Measurements from ENCODE around the gene C11orf91.

The C11orf91 gene

DNA sequence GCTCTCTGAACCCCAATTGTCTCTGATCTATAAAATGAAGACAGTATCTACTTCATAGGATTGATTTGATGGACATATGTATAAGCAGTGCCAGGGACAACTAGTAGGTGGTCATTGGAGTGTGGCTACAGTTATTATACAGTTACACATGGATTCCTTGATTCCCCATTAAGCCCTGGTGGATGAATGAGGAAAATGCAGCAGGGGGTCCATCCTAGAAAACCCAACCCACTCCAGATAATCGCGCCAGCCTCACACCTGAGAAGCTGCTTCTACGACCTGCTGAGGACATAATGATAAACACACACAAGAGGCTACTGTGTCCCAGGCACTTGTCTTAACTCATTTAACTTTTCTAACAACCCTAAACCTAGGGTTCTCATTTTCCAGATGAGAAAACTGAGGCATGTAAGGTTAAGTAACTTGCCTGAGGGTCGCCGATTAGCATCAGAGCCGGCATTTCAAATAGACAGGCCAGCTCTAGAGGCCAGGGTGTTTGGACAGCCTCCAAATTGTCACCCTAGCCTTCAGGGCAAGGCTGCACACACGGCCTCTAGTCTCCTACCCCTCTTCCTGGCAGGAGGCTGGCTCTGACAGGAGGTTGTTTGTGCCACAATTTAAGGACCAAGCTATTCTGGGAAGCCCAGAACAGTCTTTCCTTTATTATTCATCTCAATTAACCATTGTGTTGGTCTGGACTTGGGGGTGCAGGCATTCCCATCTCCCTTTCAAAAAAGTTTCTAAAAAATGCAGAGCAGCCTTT lies 3.8 kb upstream of the C11orf91 start:
- Histone ChIP-seq H3K27me3 (no peaks in the 10 kb centered on the region), H3K36me3 (peaks cover 8% of the 10 kb centered on the region), H3K4me3 (ENCODE audit: low read depth in 1 of 2, low read length in 1 of 2) (no peak overlapping the region), H3K27ac (no peak overlapping the region), H3K9me3 (no peaks in the 10 kb centered on the region), H3K4me1 (ENCODE audit: control insufficient read depth in 1 of 2, insufficient read depth in 1 of 2, low read depth in 1 of 2, low read length in 1 of 2) (peaks cover 58 to 59% of the 10 kb centered on the region in 2 experiments)
- TF ChIP-seq, protein P1, sequence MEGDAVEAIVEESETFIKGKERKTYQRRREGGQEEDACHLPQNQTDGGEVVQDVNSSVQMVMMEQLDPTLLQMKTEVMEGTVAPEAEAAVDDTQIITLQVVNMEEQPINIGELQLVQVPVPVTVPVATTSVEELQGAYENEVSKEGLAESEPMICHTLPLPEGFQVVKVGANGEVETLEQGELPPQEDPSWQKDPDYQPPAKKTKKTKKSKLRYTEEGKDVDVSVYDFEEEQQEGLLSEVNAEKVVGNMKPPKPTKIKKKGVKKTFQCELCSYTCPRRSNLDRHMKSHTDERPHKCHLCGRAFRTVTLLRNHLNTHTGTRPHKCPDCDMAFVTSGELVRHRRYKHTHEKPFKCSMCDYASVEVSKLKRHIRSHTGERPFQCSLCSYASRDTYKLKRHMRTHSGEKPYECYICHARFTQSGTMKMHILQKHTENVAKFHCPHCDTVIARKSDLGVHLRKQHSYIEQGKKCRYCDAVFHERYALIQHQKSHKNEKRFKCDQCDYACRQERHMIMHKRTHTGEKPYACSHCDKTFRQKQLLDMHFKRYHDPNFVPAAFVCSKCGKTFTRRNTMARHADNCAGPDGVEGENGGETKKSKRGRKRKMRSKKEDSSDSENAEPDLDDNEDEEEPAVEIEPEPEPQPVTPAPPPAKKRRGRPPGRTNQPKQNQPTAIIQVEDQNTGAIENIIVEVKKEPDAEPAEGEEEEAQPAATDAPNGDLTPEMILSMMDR (IDR thresholded peaks at IDR 0.05): no peak

DNA sequence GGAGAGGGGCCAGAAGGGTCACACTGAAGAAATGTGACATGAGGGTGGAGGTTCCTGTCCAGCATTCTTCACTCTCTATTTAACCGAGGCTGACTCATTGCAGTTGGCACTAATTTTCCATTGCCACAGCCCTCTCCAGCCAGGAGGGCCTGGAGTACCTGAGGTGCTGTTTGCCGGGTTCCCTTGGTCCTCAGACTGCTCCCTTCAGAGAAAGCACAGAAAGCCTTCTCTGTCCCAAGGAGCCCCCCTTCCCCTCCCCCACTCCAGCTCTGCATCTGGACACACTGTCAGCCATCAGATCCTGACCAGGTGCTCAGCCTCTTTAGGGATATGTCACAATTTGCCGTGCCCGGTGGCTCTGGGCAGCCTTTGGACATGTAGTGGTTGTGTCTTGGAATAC lies 3.2 kb upstream of the C11orf91 start:
- H3K36me3 ChIP-seq: peaks cover 1% of the 10 kb centered on the region
- H3K4me1 ChIP-seq (ENCODE audit: control insufficient read depth in 1 of 2, insufficient read depth in 1 of 2, low read depth in 1 of 2, low read length in 1 of 2): peaks cover 65% of the 10 kb centered on the region in 2 experiments
- H3K27ac ChIP-seq: no peak overlapping the region
- H3K27me3 ChIP-seq: no peaks in the 10 kb centered on the region
- no peaks in the 10 kb centered on the region for H3K9me3 ChIP-seq
- H3K4me3 ChIP-seq (ENCODE audit: low read depth in 1 of 2, low read length in 1 of 2): no peak overlapping the region
- TF ChIP-seq, protein P1 (IDR thresholded peaks at IDR 0.05): no peak

DNA sequence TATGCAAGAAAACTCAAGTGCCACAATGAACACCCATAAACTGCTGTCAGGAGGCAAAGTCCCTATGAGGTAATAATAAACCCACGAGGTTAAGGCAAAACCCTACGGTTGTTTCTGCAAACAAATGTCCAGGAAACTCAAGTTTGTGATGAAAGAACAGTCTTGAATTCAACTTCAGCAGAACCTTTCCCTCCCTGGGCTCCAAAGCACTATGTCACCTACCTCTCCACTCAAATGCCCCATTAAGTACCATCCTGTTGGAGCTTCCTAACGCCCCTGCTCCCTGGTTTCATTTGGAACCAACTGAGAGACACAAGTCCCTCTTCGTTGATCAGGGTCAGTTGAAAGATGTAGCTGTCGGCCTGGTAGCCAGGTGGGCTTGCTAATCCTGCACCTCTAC lies 2.6 kb upstream of the C11orf91 start:
- H3K4me3 ChIP-seq (ENCODE audit: low read depth in 1 of 2, low read length in 1 of 2): no peak overlapping the region
- H3K4me1 ChIP-seq (ENCODE audit: control insufficient read depth in 1 of 2, insufficient read depth in 1 of 2, low read depth in 1 of 2, low read length in 1 of 2): peaks cover 66 to 67% of the 10 kb centered on the region in 2 experiments
- peak overlapping the region; percentile 17 for H3K27ac ChIP-seq
- TF ChIP-seq, protein P1 (IDR thresholded peaks at IDR 0.05): no peak
- no peaks in the 10 kb centered on the region for H3K36me3 ChIP-seq
- H3K27me3 ChIP-seq: no peaks in the 10 kb centered on the region
- no peaks in the 10 kb centered on the region for H3K9me3 ChIP-seq

DNA sequence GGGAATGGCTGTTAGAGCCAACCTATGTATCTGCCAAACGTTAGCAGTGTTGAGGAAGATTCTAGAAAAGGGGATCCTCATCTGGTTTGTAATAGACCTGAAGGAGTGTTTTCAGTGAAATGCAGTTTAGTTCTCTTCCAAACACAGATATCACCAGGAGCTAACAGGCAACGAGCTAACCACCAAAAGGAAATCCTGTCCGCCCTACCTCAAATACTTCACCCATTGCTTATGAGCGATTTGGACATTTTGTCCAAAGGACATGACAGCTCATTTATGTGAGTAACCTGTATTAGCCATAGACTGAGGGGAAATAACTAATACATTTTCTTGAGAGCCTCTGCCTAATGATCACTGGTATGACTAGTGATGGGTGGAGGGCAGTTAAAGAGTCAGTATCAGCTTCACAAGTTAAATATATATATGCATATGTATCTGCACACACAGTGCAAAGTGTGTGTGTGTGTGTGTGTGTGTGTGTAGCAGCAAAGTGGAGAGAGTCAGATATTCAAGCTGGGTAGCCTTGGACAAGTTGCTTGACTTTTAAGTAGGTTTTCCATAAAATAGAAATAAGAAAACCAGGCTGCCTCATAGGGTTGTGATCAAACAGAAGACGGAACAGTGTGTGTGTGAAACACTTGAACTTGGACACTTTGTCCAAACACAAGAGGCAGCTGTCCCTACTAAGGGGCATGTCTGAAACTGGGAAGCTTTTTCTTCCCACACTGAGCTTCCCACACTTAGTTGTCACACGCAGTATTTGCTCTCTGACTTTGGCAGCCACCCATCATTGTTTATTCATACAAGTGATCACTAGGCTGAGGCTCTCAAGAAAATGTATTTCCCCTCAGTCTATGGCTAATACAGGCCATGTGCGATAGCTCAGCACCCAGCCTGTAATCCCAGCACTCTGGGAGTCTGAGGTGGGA lies 940 bp upstream of the C11orf91 start:
- Histone ChIP-seq H3K36me3 (no peaks in the 10 kb centered on the region), H3K27ac (peak overlapping the region; percentile 65), H3K4me3 (ENCODE audit: low read depth in 1 of 2, low read length in 1 of 2) (peak overlapping the region; percentile 76 to 96), H3K4me1 (ENCODE audit: control insufficient read depth in 1 of 2, insufficient read depth in 1 of 2, low read depth in 1 of 2, low read length in 1 of 2) (peaks cover 58 to 60% of the 10 kb centered on the region in 2 experiments), H3K27me3 (no peaks in the 10 kb centered on the region), H3K9me3 (no peaks in the 10 kb centered on the region)
- TF ChIP-seq, protein P1 (IDR thresholded peaks at IDR 0.05): no peak

DNA sequence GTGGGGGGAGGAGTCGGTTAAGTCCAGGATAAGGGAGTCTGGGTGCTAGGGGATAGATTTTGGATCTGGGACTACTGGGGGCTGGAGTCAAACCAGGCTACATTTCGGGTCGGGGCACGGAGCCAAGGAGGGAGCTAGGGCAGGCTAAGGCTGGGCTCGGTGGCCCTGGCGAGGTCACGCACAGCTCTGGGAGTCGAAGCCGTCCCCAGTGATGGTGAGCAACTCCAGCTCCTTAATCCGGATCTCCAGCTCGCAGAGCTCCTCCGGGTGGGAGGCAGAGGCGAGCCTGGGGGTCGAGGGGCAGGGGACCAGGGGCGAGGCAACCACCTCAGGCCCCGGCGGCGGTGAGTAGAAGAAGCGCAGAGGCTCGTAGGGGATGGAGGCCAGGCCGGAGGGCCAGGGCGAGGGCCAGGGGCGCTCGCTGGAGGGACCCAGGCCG lies 544 bp downstream of the C11orf91 start:
- Histone ChIP-seq H3K4me1 (ENCODE audit: control insufficient read depth in 1 of 2, insufficient read depth in 1 of 2, low read depth in 1 of 2, low read length in 1 of 2) (peaks cover 60 to 66% of the 10 kb centered on the region in 2 experiments), H3K27ac (peak overlapping the region; percentile 65), H3K36me3 (no peaks in the 10 kb centered on the region), H3K4me3 (ENCODE audit: low read depth in 1 of 2, low read length in 1 of 2) (peak overlapping the region; percentile 76 to 96), H3K9me3 (no peaks in the 10 kb centered on the region), H3K27me3 (no peaks in the 10 kb centered on the region)
- TF ChIP-seq, protein P1 (IDR thresholded peaks at IDR 0.05): no peak
